ENCODE results near the gene INPP4B. TPM values are rescaled to one million over a fixed set of nuclear protein-coding genes. Genes with fewer than 3 reads are reported as not detected.

The INPP4B gene
- total RNA-seq, 1 experiment from 2014 or later: 41.0 TPM

DNA sequence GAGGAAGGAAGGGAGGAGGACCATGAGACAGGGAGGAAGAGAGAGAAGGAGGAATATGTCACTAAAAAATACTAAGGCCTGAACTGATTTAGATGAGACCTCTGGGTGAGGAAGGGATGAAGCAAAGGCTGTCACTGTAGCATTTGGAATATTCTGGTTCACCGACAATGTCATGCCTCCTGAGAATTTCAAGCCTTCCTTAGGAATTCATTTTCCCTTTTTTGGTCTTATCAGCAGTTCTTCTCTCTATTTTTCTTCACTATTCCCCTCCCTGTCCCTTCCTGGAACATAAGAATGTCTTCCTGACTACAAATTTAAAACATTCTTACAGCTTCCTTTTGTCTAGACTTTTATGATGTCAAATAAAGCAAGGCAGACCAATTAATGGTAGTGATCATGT lies 527.8 kb downstream of the INPP4B start:
- Histone ChIP-seq H3F3A (ENCODE audit: low read length, unreplicated experiment) (no peaks in the 10 kb centered on the region), H3K27me3 (ENCODE audit: low read length) (no peaks in the 10 kb centered on the region), H3K4me1 (ENCODE audit: insufficient read depth, low read length) (no peaks in the 10 kb centered on the region), H3K9ac (ENCODE audit: low read length) (no peak overlapping the region), H3K27ac (ENCODE audit: low read length) (no peak overlapping the region), H3K4me2 (ENCODE audit: low read length) (no peak overlapping the region), H3K36me3 (ENCODE audit: low read depth, low read length) (no peaks in the 10 kb centered on the region), H4K20me1 (ENCODE audit: low read length) (no peaks in the 10 kb centered on the region), H2AFZ (ENCODE audit: low read length) (no peak overlapping the region), H3K9me2 (replicated peaks; ENCODE audit: low read length) (no peaks in the 10 kb centered on the region), H3K4me3 (ENCODE audit: low read length) (no peak overlapping the region), H3K9me3 (ENCODE audit: low read length) (no peaks in the 10 kb centered on the region), H3K79me2 (ENCODE audit: low read length) (no peaks in the 10 kb centered on the region)
- intact Hi-C loops (cut with micrococcal nuclease): no loop called here
- CTCF ChIA-PET: no interaction called here
- ATAC-seq (no peak), DNase-seq (no peak)
- TF ChIP-seq, protein P1, sequence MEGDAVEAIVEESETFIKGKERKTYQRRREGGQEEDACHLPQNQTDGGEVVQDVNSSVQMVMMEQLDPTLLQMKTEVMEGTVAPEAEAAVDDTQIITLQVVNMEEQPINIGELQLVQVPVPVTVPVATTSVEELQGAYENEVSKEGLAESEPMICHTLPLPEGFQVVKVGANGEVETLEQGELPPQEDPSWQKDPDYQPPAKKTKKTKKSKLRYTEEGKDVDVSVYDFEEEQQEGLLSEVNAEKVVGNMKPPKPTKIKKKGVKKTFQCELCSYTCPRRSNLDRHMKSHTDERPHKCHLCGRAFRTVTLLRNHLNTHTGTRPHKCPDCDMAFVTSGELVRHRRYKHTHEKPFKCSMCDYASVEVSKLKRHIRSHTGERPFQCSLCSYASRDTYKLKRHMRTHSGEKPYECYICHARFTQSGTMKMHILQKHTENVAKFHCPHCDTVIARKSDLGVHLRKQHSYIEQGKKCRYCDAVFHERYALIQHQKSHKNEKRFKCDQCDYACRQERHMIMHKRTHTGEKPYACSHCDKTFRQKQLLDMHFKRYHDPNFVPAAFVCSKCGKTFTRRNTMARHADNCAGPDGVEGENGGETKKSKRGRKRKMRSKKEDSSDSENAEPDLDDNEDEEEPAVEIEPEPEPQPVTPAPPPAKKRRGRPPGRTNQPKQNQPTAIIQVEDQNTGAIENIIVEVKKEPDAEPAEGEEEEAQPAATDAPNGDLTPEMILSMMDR (conservative IDR thresholded peaks at IDR 0.05; ENCODE audit: low read depth, low read length): no peak
- TF ChIP-seq EZH2phosphoT487 (IDR thresholded peaks at IDR 0.05; ENCODE audit: borderline replicate concordance, low read length) (no peak), EZH2 (IDR thresholded peaks at IDR 0.05; ENCODE audit: low read length, unreplicated experiment) (no peak)
- POLR2A ChIA-PET (ENCODE audit: unreplicated experiment): interaction anchor here (0.6 kb wide), 1 partner anchor 1131 kb away, joined by 12 read pairs; no protein-coding TSS in a partner anchor
- BruUV-seq (replicated peaks): no TSS peak

DNA sequence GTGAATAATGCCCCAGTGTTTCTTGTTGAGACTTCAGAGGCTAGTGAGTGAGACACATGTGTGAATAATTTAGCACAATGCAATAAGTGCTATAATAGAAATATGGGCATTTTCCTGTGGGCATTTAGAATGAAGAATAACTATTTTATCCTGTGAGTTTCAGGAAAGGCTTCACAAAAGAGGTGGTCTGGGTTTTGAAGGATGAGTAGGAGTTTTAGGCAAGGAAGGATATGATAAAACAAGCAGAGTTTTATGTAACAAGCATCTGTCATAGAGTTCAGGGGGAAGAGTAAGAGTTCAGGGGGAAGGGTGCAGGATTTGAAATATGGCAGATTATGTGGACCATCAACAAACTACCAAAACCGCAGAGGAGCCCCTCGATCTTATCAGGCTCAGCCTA lies 529.2 kb downstream of the INPP4B start:
- Histone ChIP-seq H4K20me1 (ENCODE audit: low read length) (no peaks in the 10 kb centered on the region), H3K79me2 (ENCODE audit: low read length) (no peaks in the 10 kb centered on the region), H3F3A (ENCODE audit: low read length, unreplicated experiment) (no peaks in the 10 kb centered on the region), H3K9me3 (ENCODE audit: low read length) (no peaks in the 10 kb centered on the region), H3K9ac (ENCODE audit: low read length) (no peak overlapping the region), H3K27me3 (ENCODE audit: low read length) (no peaks in the 10 kb centered on the region), H3K4me2 (ENCODE audit: low read length) (no peak overlapping the region), H3K9me2 (replicated peaks; ENCODE audit: low read length) (no peaks in the 10 kb centered on the region), H3K4me1 (ENCODE audit: insufficient read depth, low read length) (no peaks in the 10 kb centered on the region), H3K36me3 (ENCODE audit: low read depth, low read length) (no peaks in the 10 kb centered on the region), H3K4me3 (ENCODE audit: low read length) (no peak overlapping the region), H3K27ac (ENCODE audit: low read length) (no peak overlapping the region), H2AFZ (ENCODE audit: low read length) (no peak overlapping the region)
- POLR2A ChIA-PET (ENCODE audit: unreplicated experiment): no interaction called here
- CTCF ChIA-PET: no interaction called here
- DNase-seq: no peak
- TF ChIP-seq EZH2phosphoT487 (IDR thresholded peaks at IDR 0.05; ENCODE audit: borderline replicate concordance, low read length) (no peak), EZH2 (IDR thresholded peaks at IDR 0.05; ENCODE audit: low read length, unreplicated experiment) (no peak)
- TF ChIP-seq, protein P1 (conservative IDR thresholded peaks at IDR 0.05; ENCODE audit: low read depth, low read length): no peak
- intact Hi-C loops (cut with micrococcal nuclease): no loop called here
- ATAC-seq: no peak
- no TSS peak for BruUV-seq (replicated peaks)

DNA sequence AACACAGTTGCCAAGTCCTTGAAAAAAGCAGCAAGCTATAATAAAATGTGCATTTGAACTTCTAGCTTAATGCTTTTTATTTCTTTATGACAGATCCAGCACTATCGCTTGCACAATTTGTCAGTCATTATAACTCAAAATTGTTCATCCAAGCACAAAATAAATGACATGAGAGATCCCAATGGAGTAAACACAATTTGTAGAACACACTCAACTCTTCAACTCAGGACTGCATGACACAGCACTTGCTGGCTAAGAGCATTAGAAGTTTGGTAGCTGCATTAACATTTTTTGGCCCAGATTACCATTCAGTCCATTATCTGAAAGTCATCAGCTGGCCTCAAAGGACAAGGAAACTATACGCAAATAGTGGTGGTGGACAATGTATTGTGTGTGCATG lies 530.1 kb downstream of the INPP4B start:
- Histone ChIP-seq H3K9me2 (replicated peaks; ENCODE audit: low read length) (no peaks in the 10 kb centered on the region), H2AFZ (ENCODE audit: low read length) (no peak overlapping the region), H3K9ac (ENCODE audit: low read length) (no peak overlapping the region), H3K4me1 (ENCODE audit: insufficient read depth, low read length) (no peaks in the 10 kb centered on the region), H3K36me3 (ENCODE audit: low read depth, low read length) (no peaks in the 10 kb centered on the region), H4K20me1 (ENCODE audit: low read length) (no peaks in the 10 kb centered on the region), H3F3A (ENCODE audit: low read length, unreplicated experiment) (no peaks in the 10 kb centered on the region), H3K9me3 (ENCODE audit: low read length) (no peaks in the 10 kb centered on the region), H3K4me2 (ENCODE audit: low read length) (no peak overlapping the region), H3K27me3 (ENCODE audit: low read length) (no peaks in the 10 kb centered on the region), H3K4me3 (ENCODE audit: low read length) (no peak overlapping the region), H3K27ac (ENCODE audit: low read length) (no peak overlapping the region), H3K79me2 (ENCODE audit: low read length) (no peaks in the 10 kb centered on the region)
- ChIA-PET CTCF (interaction anchor here (0.6 kb wide), 1 partner anchor 443 kb away, joined by 3 read pairs; no protein-coding TSS in a partner anchor), POLR2A (ENCODE audit: unreplicated experiment) (no interaction called here)
- intact Hi-C loops (cut with micrococcal nuclease): no loop called here
- BruUV-seq (replicated peaks): no TSS peak
- DNase-seq: no peak
- ATAC-seq: no peak
- TF ChIP-seq EZH2 (IDR thresholded peaks at IDR 0.05; ENCODE audit: low read length, unreplicated experiment): no peak
- no peak for TF ChIP-seq EZH2phosphoT487 (IDR thresholded peaks at IDR 0.05; ENCODE audit: borderline replicate concordance, low read length)
- TF ChIP-seq, protein P1 (conservative IDR thresholded peaks at IDR 0.05; ENCODE audit: low read depth, low read length): no peak

All from PC-3 (cell line).